Brain microvascular endothelial cell (primary cell): ENCODE measurements around the gene FRYL.

Source experiments
- DNase-seq: peaks from one replicate; pipeline ENCODE4 v3.0.0-alpha.2; 2020
- H3K27ac ChIP-seq: fragments of 250-450 bp; sonication (Bioruptor Pico); 2 replicates; pipeline ENCODE4 v1.5.1; 2020; ENCODE audit warnings: mild to moderate bottlenecking, moderate library complexity
- H3K27me3 ChIP-seq: fragments of 250-450 bp; sonication (Bioruptor Pico); replicated peaks from 2 replicates; pipeline ENCODE4 v1.5.1; 2020; ENCODE audit warnings: mild to moderate bottlenecking
- H3K36me3 ChIP-seq: fragments of 250-450 bp; sonication (Bioruptor Pico); replicated peaks from 2 replicates; pipeline ENCODE4 v1.5.1; 2020; ENCODE audit warnings: mild to moderate bottlenecking
- H3K4me3 ChIP-seq: 2 replicates; pipeline ENCODE4 v1.5.1; 2011; ENCODE audit warnings: low read depth, mild to moderate bottlenecking, control low read depth, low read length, moderate library complexity
- CTCF ChIP-seq: IDR thresholded peaks from 2 replicates; pipeline ENCODE4 v1.5.1; 2011; ENCODE audit warnings: low read depth, mild to moderate bottlenecking, moderate library complexity, low read length, control low read depth, inconsistent platforms; ENCODE audit errors: missing control alignments
- in situ Hi-C: cut with HindIII; loops from 2 replicates; pipeline ENCODE4 v1.10.0; 2017; ENCODE audit warnings: low sequenced_read_pairs, low pct_ligation_motif_present

FRYL gene

GRCh38 chr4:48649505-48649904, 130.6 kb downstream of the FRYL start:
- in situ Hi-C loops: no loop called here
- Histone ChIP-seq H3K36me3 (no peaks in the 10 kb centered on the region), H3K27me3 (no peaks in the 10 kb centered on the region), H3K27ac (no peak overlapping the region), H3K4me3 (no peak overlapping the region)
- DNase-seq: no peak
- TF ChIP-seq CTCF: no peak

- H3K4me3 ChIP-seq: no peak overlapping the region
- no peak for DNase-seq
- H3K27ac ChIP-seq: no peak overlapping the region
- no peaks in the 10 kb centered on the region for H3K36me3 ChIP-seq
- in situ Hi-C loops: no loop called here
- H3K27me3 ChIP-seq: no peaks in the 10 kb centered on the region
- TF ChIP-seq CTCF: no peak
These were observed 134.8 kb downstream of the FRYL start for GRCh38 chr4:48645225-48645794.

- no peaks in the 10 kb centered on the region for H3K27me3 ChIP-seq
- no peak for TF ChIP-seq CTCF
- in situ Hi-C loops: no loop called here
- H3K27ac ChIP-seq: no peak overlapping the region
- DNase-seq: no peak
- H3K36me3 ChIP-seq: no peaks in the 10 kb centered on the region
- no peak overlapping the region for H3K4me3 ChIP-seq
These were observed 137.4 kb downstream of the FRYL start for GRCh38 chr4:48642421-48643374.

- in situ Hi-C loops: no loop called here
- Histone ChIP-seq H3K36me3 (no peaks in the 10 kb centered on the region), H3K27ac (no peak overlapping the region), H3K4me3 (no peak overlapping the region), H3K27me3 (no peaks in the 10 kb centered on the region)
- DNase-seq: no peak
- no peak for TF ChIP-seq CTCF
These were observed 138.7 kb downstream of the FRYL start for GRCh38 chr4:48641401-48641800.

- DNase-seq: no peak
- no peaks in the 10 kb centered on the region for H3K36me3 ChIP-seq
- in situ Hi-C loops: no loop called here
- H3K4me3 ChIP-seq: no peak overlapping the region
- no peak for TF ChIP-seq CTCF
- no peaks in the 10 kb centered on the region for H3K27me3 ChIP-seq
- no peak overlapping the region for H3K27ac ChIP-seq
These were observed 139.4 kb downstream of the FRYL start for GRCh38 chr4:48640699-48641098.
